ENCODE data around the gene SCNN1A.
"Not testable (repeated sequence)": the region's sequence is repeated elsewhere in the genome, so short reads cannot be mapped to it uniquely, and the experiment has no call there.

Gene SCNN1A

GRCh38 chr12:6338955-6339354 lies 36.4 kb downstream of the SCNN1A start:
- no peak overlapping the region for H3K27ac Mint-ChIP-seq
- no peak overlapping the region for H3K4me3 Mint-ChIP-seq
- peaks cover 5% of the 10 kb centered on the region for H3K36me3 Mint-ChIP-seq (ENCODE audit: low read depth)
- H3K4me1 Mint-ChIP-seq (ENCODE audit: low read depth), result peaks cover 22% of the 10 kb centered on the region
- H3K9me3 Mint-ChIP-seq, result no peaks in the 10 kb centered on the region
- no peaks in the 10 kb centered on the region for H3K27me3 Mint-ChIP-seq

GRCh38 chr12:6338536-6338935 lies 36.8 kb downstream of the SCNN1A start:
- not testable (repeated sequence) for H3K36me3 Mint-ChIP-seq (ENCODE audit: low read depth); H3K27ac Mint-ChIP-seq; H3K9me3 Mint-ChIP-seq; H3K27me3 Mint-ChIP-seq; H3K4me3 Mint-ChIP-seq
- H3K4me1 Mint-ChIP-seq (ENCODE audit: low read depth), result peaks cover 19% of the 10 kb centered on the region

- Mint-ChIP-seq H3K27me3 (no peaks in the 10 kb centered on the region), H3K4me3 (no peak overlapping the region), H3K36me3 (ENCODE audit: low read depth) (peaks cover 15% of the 10 kb centered on the region), H3K27ac (no peak overlapping the region), H3K4me1 (ENCODE audit: low read depth) (peaks cover 14% of the 10 kb centered on the region), H3K9me3 (no peaks in the 10 kb centered on the region)
These were observed 37.4 kb downstream of the SCNN1A start for GRCh38 chr12:6337958-6338433.

- Mint-ChIP-seq H3K4me3 (no peak overlapping the region), H3K4me1 (ENCODE audit: low read depth) (peaks cover 5% of the 10 kb centered on the region), H3K27ac (no peak overlapping the region), H3K36me3 (ENCODE audit: low read depth) (peaks cover 22% of the 10 kb centered on the region), H3K9me3 (no peaks in the 10 kb centered on the region), H3K27me3 (no peaks in the 10 kb centered on the region)
These were observed 38.2 kb downstream of the SCNN1A start for GRCh38 chr12:6336889-6337853.

- Mint-ChIP-seq H3K27me3 (no peaks in the 10 kb centered on the region), H3K9me3 (no peaks in the 10 kb centered on the region), H3K4me3 (no peak overlapping the region), H3K27ac (no peak overlapping the region), H3K4me1 (ENCODE audit: low read depth) (peaks cover 3% of the 10 kb centered on the region), H3K36me3 (ENCODE audit: low read depth) (peaks cover 26% of the 10 kb centered on the region)
These were observed 39.1 kb downstream of the SCNN1A start for GRCh38 chr12:6336079-6336888.

- Mint-ChIP-seq H3K27ac (no peak overlapping the region), H3K4me3 (no peak overlapping the region), H3K4me1 (ENCODE audit: low read depth) (peaks cover 11% of the 10 kb centered on the region), H3K9me3 (no peaks in the 10 kb centered on the region), H3K36me3 (ENCODE audit: low read depth) (peaks cover 33% of the 10 kb centered on the region), H3K27me3 (no peaks in the 10 kb centered on the region)
These were observed 39.8 kb downstream of the SCNN1A start for GRCh38 chr12:6335451-6336078.

GRCh38 chr12:6334940-6335450 lies 40.4 kb downstream of the SCNN1A start:
- H3K4me1 Mint-ChIP-seq (ENCODE audit: low read depth), result peaks cover 16% of the 10 kb centered on the region
- H3K9me3 Mint-ChIP-seq, result no peaks in the 10 kb centered on the region
- H3K36me3 Mint-ChIP-seq (ENCODE audit: low read depth), result peaks cover 39% of the 10 kb centered on the region
- no peak overlapping the region for H3K4me3 Mint-ChIP-seq
- H3K27ac Mint-ChIP-seq, result no peak overlapping the region
- no peaks in the 10 kb centered on the region for H3K27me3 Mint-ChIP-seq

- Mint-ChIP-seq H3K4me1 (ENCODE audit: low read depth) (peaks cover 17% of the 10 kb centered on the region), H3K36me3 (ENCODE audit: low read depth) (peaks cover 42% of the 10 kb centered on the region), H3K27me3 (no peaks in the 10 kb centered on the region), H3K27ac (peak overlapping the region; percentile 80), H3K4me3 (peak overlapping the region; percentile 60), H3K9me3 (no peaks in the 10 kb centered on the region)
These were observed 41.0 kb downstream of the SCNN1A start for GRCh38 chr12:6334359-6334758.

GRCh38 chr12:6333566-6333965 lies 41.8 kb downstream of the SCNN1A start:
- no peaks in the 10 kb centered on the region for H3K27me3 Mint-ChIP-seq
- peak overlapping the region; percentile 80 for H3K27ac Mint-ChIP-seq
- peaks cover 17% of the 10 kb centered on the region for H3K4me1 Mint-ChIP-seq (ENCODE audit: low read depth)
- H3K36me3 Mint-ChIP-seq (ENCODE audit: low read depth), result peaks cover 44% of the 10 kb centered on the region
- H3K9me3 Mint-ChIP-seq, result no peaks in the 10 kb centered on the region
- H3K4me3 Mint-ChIP-seq, result peak overlapping the region; percentile 60

- Mint-ChIP-seq H3K36me3 (ENCODE audit: low read depth) (peaks cover 45% of the 10 kb centered on the region), H3K27ac (peak overlapping the region; percentile 80), H3K4me3 (peak overlapping the region; percentile 60)
These were observed 42.3 kb downstream of the SCNN1A start for GRCh38 chr12:6333029-6333428.

GRCh38 chr12:6332459-6332858 lies 42.9 kb downstream of the SCNN1A start:
- peaks cover 45% of the 10 kb centered on the region for H3K36me3 Mint-ChIP-seq (ENCODE audit: low read depth)
- H3K27me3 Mint-ChIP-seq, result no peaks in the 10 kb centered on the region
- peaks cover 17% of the 10 kb centered on the region for H3K4me1 Mint-ChIP-seq (ENCODE audit: low read depth)
- H3K9me3 Mint-ChIP-seq, result no peaks in the 10 kb centered on the region
- peak overlapping the region; percentile 80 for H3K27ac Mint-ChIP-seq
- peak overlapping the region; percentile 60 for H3K4me3 Mint-ChIP-seq

More at GRCh38 chr12:6333029-6333428, 42.3 kb downstream of the SCNN1A start:
- H3K27me3 Mint-ChIP-seq, result no peaks in the 10 kb centered on the region
- H3K9me3 Mint-ChIP-seq, result no peaks in the 10 kb centered on the region
- H3K4me1 Mint-ChIP-seq (ENCODE audit: low read depth), result peaks cover 17% of the 10 kb centered on the region

- peaks cover 26% of the 10 kb centered on the region for H3K4me1 Mint-ChIP-seq (ENCODE audit: low read depth)
- peak overlapping the region; percentile 39 for H3K27ac Mint-ChIP-seq
- no peaks in the 10 kb centered on the region for H3K9me3 Mint-ChIP-seq
- H3K36me3 Mint-ChIP-seq (ENCODE audit: low read depth), result peaks cover 45% of the 10 kb centered on the region
- H3K4me3 Mint-ChIP-seq, result no peak overlapping the region
- no peaks in the 10 kb centered on the region for H3K27me3 Mint-ChIP-seq
These were observed 44.2 kb downstream of the SCNN1A start for GRCh38 chr12:6330999-6331714.

GRCh38 chr12:6330192-6330591 lies 45.2 kb downstream of the SCNN1A start:
- Mint-ChIP-seq H3K36me3 (ENCODE audit: low read depth) (peaks cover 45% of the 10 kb centered on the region), H3K27ac (peak overlapping the region; percentile 22), H3K4me1 (ENCODE audit: low read depth) (peaks cover 33% of the 10 kb centered on the region), H3K9me3 (no peaks in the 10 kb centered on the region), H3K27me3 (no peaks in the 10 kb centered on the region), H3K4me3 (no peak overlapping the region)

- no peak overlapping the region for H3K4me3 Mint-ChIP-seq
- H3K4me1 Mint-ChIP-seq (ENCODE audit: low read depth), result peaks cover 38% of the 10 kb centered on the region
- no peak overlapping the region for H3K27ac Mint-ChIP-seq
- no peaks in the 10 kb centered on the region for H3K9me3 Mint-ChIP-seq
- H3K27me3 Mint-ChIP-seq, result no peaks in the 10 kb centered on the region
- H3K36me3 Mint-ChIP-seq (ENCODE audit: low read depth), result peaks cover 45% of the 10 kb centered on the region
These were observed 45.7 kb downstream of the SCNN1A start for GRCh38 chr12:6329703-6330064.

Measured in stimulated activated naive CD8-positive, alpha-beta T cell treated with anti-CD3 and anti-CD28 coated beads, Interleukin-15, Interleukin-2, amounts not matched to agents 100 ng/mL and 50 ng/mL, for 24 hours (primary cell).